GM20431 (cell line): ENCODE measurements around the gene C16orf89.
"Not testable (repeated sequence)": the region's sequence is repeated elsewhere in the genome, so short reads cannot be mapped to it uniquely, and the experiment has no call there.

Source experiments
- in situ Hi-C: fragments of 300-500 bp; cut with MseI, MboI; formaldehyde crosslinking; loops from one replicate; pipeline ENCODE4 v1.15.0; 2020; ENCODE audit warnings: low sequenced_read_pairs; ENCODE audit not compliant: unreplicated experiment

The C16orf89 gene, protein sequence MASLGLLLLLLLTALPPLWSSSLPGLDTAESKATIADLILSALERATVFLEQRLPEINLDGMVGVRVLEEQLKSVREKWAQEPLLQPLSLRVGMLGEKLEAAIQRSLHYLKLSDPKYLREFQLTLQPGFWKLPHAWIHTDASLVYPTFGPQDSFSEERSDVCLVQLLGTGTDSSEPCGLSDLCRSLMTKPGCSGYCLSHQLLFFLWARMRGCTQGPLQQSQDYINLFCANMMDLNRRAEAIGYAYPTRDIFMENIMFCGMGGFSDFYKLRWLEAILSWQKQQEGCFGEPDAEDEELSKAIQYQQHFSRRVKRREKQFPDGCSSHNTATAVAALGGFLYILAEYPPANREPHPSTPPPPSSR

DNA sequence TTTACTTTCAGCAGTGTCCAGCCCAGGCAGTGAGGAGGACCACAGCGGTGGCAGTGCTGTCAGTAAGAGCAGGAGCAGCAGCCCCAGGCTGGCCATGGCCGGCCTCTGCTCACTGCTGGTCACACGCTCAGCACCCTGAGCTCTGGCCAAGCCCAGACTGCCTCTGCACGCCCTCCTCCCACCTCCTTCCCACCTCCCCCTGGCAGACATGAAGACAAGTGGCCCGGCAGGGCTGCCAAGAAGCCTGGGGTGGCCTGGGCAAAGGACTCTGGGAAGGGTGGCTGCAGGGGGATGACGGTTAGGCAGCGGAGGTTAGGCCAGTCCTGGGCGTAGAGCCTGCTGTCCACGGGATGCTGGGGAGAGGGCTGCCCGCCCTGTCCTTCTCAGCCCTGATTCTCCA, at the start of gene C16orf89:
C16orf89 (minus strand) TSS at position 144 of the 400 bp plus-strand sequence; CDS start at position 96, 48 bp downstream.
- in situ Hi-C loops = loop anchor here (25.0 kb wide), 1 partner anchor 546 kb away; no protein-coding TSS in a partner anchor

GRCh38 chr16:5110933-5111332, 45.2 kb upstream of the C16orf89 start:
- in situ Hi-C loops = not testable (repeated sequence)

- in situ Hi-C loops = no loop called here
These were observed 42.9 kb upstream of the C16orf89 start for GRCh38 chr16:5108505-5109158.

GRCh38 chr16:5105039-5105438, 39.3 kb upstream of the C16orf89 start:
- in situ Hi-C loops = not testable (repeated sequence)

- in situ Hi-C loops = not testable (repeated sequence)
These were observed 37.7 kb upstream of the C16orf89 start for GRCh38 chr16:5103296-5104032.

GRCh38 chr16:5099174-5099573, 33.4 kb upstream of the C16orf89 start:
- in situ Hi-C loops = not testable (repeated sequence)

DNA sequence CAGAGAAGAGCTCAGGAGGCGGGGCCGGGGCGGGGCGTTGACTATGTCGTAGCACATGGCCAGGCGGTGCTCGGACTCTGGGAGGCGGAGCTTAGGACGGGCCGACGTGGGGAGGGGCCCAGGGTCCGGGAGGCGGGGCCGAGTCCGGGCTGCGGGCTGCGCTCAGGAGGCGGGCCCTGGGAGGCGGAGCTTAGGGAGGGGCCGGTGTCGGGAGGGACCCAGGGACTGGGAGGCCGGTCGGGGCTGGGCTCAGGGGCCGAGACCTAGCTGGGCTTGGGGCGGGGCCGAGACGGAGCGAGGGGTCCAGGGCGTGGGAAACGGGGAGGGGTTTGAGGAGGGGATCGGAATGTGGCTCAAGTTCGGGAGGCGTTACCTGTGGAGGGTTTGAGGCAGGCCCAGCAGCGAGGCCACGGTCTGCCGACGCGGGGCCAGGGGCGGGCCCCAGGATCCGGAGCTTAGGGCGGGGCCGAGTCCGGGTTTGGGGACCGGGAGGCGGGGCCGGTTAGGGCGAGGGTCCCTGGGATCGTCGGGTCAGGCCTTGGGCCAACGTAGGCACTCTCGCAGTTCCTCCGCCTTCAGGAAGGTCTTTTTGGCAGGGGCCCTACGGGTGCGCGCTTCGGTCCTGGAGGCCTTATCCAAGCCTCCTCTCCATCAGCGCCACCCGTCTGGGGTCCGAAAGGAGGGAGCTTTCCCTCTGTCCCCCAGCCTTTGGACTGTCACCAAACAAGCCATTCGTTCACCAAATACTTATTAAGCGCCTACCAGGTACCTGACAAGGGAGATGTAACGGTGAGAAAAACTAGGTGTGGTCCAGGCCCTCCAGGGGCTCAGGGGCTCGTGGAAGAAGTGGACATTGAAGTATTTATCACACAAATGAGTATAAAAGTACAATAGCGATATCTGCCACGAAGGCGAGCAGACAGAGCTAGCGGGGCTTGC, 32.7 kb upstream of the C16orf89 start:
- in situ Hi-C loops = not testable (repeated sequence)

- in situ Hi-C loops = not testable (repeated sequence)
These were observed 31.9 kb upstream of the C16orf89 start, which contains the start of gene EEF2KMT for GRCh38 chr16:5097470-5098220. Gene EEF2KMT (minus strand): TSS chr16:5097795. CDS start chr16:5097739, 56 bp downstream.

DNA sequence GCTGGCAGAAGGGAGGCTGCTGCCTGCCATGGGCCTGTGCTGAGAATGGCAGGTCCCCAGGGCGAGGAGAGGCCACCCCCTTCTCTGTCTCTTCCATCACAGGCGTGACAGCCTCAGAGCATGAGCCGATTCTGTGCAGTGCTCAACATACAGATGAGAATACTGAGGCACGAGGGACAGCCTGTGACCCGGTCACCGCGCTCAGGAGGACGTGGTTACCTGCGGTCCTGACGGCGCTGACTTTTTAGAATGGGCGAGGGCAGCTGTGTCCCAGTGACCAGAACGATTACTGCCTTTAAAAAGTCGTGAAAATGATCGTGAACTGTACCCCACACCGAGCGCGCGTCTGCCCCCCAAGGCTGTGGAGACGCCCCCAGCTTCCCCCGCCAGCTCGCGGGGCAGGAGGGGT, 31.3 kb upstream of the C16orf89 start:
- in situ Hi-C loops = not testable (repeated sequence)

GRCh38 chr16:5096437-5097060, 30.8 kb upstream of the C16orf89 start:
- in situ Hi-C loops = not testable (repeated sequence)

- in situ Hi-C loops = not testable (repeated sequence)
These were observed 29.5 kb upstream of the C16orf89 start for GRCh38 chr16:5095145-5095830.

GRCh38 chr16:5093746-5094145, 28.0 kb upstream of the C16orf89 start:
- in situ Hi-C loops = not testable (repeated sequence)

DNA sequence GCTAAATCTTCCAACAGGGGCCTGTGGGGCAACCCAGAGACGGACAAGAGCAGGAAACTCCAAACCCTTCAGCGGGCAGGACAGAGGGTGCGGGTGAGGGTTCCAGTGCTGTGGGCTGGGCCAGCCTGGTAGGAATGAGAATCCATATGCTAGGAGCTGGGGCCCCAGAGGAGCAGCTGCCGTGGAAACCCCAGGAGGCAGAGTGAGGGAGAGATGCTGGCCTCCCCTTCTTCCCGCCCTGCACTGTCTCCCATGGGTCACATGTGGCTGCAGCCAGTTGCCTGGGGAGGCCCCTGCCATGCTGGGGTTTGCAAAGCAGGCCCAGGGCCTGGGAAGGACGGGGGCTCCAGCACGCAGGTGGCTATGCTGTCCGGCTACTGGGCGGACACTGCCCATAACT, 27.3 kb upstream of the C16orf89 start:
- in situ Hi-C loops = not testable (repeated sequence)

GRCh38 chr16:5090592-5090991, 24.8 kb upstream of the C16orf89 start:
- in situ Hi-C loops = not testable (repeated sequence)

DNA sequence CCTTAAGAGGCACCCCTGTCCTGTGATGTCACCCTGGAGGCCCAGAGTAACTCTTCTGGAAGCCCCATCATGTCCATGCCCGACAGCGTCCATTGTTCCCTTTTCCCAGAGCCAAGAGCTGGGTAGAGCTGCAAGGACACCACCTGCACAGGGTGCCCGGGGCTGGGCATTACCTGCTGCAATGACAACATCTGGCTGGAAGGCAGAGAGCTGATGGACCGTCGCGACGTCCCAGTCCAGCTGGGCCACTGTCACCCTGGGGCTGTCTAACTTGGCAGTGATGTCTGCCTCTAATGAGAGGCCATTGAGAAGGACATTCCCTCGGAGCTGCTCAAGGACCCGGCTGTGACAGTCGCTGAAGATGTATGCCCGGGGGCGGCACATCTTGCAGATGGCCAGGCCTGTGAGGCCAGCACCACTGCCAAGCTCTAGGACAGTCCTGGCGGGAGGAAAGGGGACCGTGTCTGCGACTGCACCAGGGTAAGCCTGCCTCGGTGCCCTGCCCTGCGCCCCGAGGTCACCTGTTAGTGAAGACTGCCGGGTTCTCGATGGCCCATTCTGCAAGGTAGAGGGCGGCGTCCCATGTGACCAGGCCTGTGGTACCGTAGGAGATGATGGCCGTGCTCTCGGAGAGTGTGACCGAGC, 24.3 kb upstream of the C16orf89 start:
- in situ Hi-C loops = not testable (repeated sequence)

DNA sequence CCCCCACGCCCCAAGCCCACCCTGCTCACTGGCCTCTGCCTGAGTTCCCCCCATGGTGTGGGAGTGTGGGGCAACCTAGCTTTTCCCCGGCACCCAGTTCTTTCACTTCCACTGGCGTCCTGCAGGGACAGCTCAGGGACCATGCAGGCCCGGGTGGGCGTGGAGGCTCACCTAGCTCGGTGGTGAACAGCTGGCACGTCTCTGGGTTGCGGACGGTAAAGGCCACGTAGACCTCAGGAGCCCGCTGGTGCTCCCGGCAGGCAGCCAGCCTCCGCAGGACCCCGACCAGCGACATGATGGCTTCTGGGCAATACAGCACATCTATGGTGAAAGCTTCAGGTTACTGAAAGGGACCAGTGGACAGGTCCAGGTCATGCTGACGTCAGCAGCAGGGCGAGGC, 23.2 kb upstream of the C16orf89 start:
- in situ Hi-C loops = not testable (repeated sequence)

GRCh38 chr16:5088086-5088790, 22.5 kb upstream of the C16orf89 start:
- in situ Hi-C loops = not testable (repeated sequence)
